ENCODE results near the gene HMCN2. TPM values are rescaled to one million over a fixed set of nuclear protein-coding genes. Genes with fewer than 3 reads are reported as not detected.

Gene HMCN2
- total RNA-seq, 1 experiment from 2014 or later: 5.6 TPM

GRCh38 chr9:130438382-130438981 lies 172.9 kb downstream of the HMCN2 start (continued):
- no peak for TF ChIP-seq ZNF121 (CRISPR knock-in tag; IDR thresholded peaks at IDR 0.05)

- DNase-seq (ENCODE audit: low spot score) (no peak), ATAC-seq (no peak)
- no peak for TF ChIP-seq ZNF512 (CRISPR knock-in tag; IDR thresholded peaks at IDR 0.05; ENCODE audit: borderline replicate concordance)
- no peak for TF ChIP-seq ZBTB43 (CRISPR knock-in tag; IDR thresholded peaks at IDR 0.05)
- TF ChIP-seq E2F1 (CRISPR knock-in tag; IDR thresholded peaks at IDR 0.05): no peak
- no peak for TF ChIP-seq ARID4B (CRISPR knock-in tag; IDR thresholded peaks at IDR 0.05; ENCODE audit: borderline replicate concordance)
- ChIA-PET CTCF (no interaction called here), POLR2A (no interaction called here)
- peaks cover 29% of the 10 kb centered on the region for H3K27me3 Mint-ChIP-seq (ENCODE audit: low read depth)
- peaks cover 9% of the 10 kb centered on the region for H3K4me1 Mint-ChIP-seq
- H3K27ac Mint-ChIP-seq: no peak overlapping the region
- peaks cover 15% of the 10 kb centered on the region for H3K9me3 Mint-ChIP-seq
- no peak overlapping the region for H3K4me3 Mint-ChIP-seq
- H3K36me3 Mint-ChIP-seq: peaks cover 9% of the 10 kb centered on the region
These were observed 175.5 kb downstream of the HMCN2 start for GRCh38 chr9:130441031-130441430.

GRCh38 chr9:130442746-130443455 lies 177.3 kb downstream of the HMCN2 start:
- TF ChIP-seq SP1 (CRISPR knock-in tag; conservative IDR thresholded peaks at IDR 0.05) (no peak), GRHL2 (CRISPR knock-in tag; IDR thresholded peaks at IDR 0.05; ENCODE audit: insufficient replicate concordance, severe bottlenecking) (no peak), MYBL2 (CRISPR knock-in tag; IDR thresholded peaks at IDR 0.05) (no peak), IRF1 (CRISPR knock-in tag; IDR thresholded peaks at IDR 0.05) (no peak), ZNF671 (CRISPR knock-in tag; IDR thresholded peaks at IDR 0.05) (no peak), ZBTB21 (CRISPR knock-in tag; IDR thresholded peaks at IDR 0.05; ENCODE audit: borderline replicate concordance) (no peak), ZNF232 (CRISPR knock-in tag; IDR thresholded peaks at IDR 0.05) (no peak), NFE2L1 (CRISPR knock-in tag; IDR thresholded peaks at IDR 0.05) (no peak), ATF6 (CRISPR knock-in tag; IDR thresholded peaks at IDR 0.05) (no peak), NFATC4 (CRISPR knock-in tag; IDR thresholded peaks at IDR 0.05) (no peak)
- Mint-ChIP-seq H3K36me3 (peaks cover 9% of the 10 kb centered on the region), H3K4me1 (peaks cover 24% of the 10 kb centered on the region), H3K27ac (no peak overlapping the region), H3K9me3 (peaks cover 15% of the 10 kb centered on the region), H3K4me3 (no peak overlapping the region), H3K27me3 (ENCODE audit: low read depth) (peaks cover 37% of the 10 kb centered on the region)
- CTCF ChIA-PET: interaction anchor here (1.8 to 1.9 kb wide), 2 partner anchors 9 to 18 kb away, joined by 7 to 11 read pairs; no protein-coding TSS in a partner anchor
- DNase-seq (ENCODE audit: low spot score) (no peak), ATAC-seq (no peak)
- POLR2A ChIA-PET: no interaction called here

Measured in WTC11 (cell line).